GM21723 (cell line): ENCODE data around the gene CGB7.

Source experiments
- ATAC-seq: cut with Tn5 transposase; IDR thresholded peaks from one replicate; pipeline ENCODE4 v1.9.1; 2021; ENCODE audit warnings: mild to moderate bottlenecking, moderate library complexity; ENCODE audit not compliant: unreplicated experiment

The CGB7 gene

GRCh38 chr19:49017041-49017665, 40.4 kb downstream of the CGB7 start, which contains the start of gene LHB:
LHB (minus strand) TSS chr19:49017091; CDS start chr19:49017081, 10 bp downstream.
- no peak for ATAC-seq

- no peak for ATAC-seq
Measured at GRCh38 chr19:49016067-49016839, 41.3 kb downstream of the CGB7 start.

- ATAC-seq, result no peak
Measured at GRCh38 chr19:49014870-49015255, 42.7 kb downstream of the CGB7 start.

- ATAC-seq, result no peak
Measured at GRCh38 chr19:49014123-49014869, 43.3 kb downstream of the CGB7 start.

- ATAC-seq, result no peak
Measured at GRCh38 chr19:49011194-49011593, 46.4 kb downstream of the CGB7 start.

- no peak for ATAC-seq
Measured at GRCh38 chr19:49010453-49010852, 47.1 kb downstream of the CGB7 start.

- ATAC-seq, result no peak
Measured at GRCh38 chr19:49009828-49010227, 47.7 kb downstream of the CGB7 start.

- ATAC-seq, result no peak
Measured at GRCh38 chr19:49006905-49007304, 50.6 kb downstream of the CGB7 start.

- ATAC-seq, result no peak
Measured at GRCh38 chr19:49004964-49005614, 52.5 kb downstream of the CGB7 start.
